ENCODE measurements around the gene ULK3.

ULK3 gene

DNA sequence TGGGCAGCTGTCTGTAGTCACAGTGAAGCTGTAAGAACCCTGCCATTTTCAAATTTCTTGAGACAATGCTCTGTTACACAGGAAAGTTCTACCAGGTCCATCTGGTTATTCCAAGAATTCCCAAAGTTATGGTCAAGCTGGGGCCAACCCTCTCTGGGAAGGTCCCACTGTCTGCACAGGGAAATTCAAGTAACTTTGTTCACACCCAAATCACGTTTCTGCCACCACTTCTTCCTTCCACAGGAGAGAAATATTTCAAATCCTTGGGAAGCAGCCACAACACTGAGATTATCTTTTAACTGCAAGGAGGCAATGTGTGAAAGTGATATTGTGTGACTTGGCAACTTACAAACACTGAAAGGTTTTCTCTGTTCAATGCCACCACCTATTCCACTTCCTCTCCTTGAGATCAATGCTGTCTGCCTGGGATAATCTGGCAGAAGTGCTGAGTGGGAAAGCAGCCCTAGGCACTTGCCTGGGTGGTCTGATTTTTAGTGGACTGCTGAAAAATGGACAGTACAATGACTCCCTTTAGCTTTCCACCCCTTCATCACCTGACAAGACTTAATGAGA is 24.6 kb upstream of the ULK3 start:
- TF ChIP-seq, protein P1, sequence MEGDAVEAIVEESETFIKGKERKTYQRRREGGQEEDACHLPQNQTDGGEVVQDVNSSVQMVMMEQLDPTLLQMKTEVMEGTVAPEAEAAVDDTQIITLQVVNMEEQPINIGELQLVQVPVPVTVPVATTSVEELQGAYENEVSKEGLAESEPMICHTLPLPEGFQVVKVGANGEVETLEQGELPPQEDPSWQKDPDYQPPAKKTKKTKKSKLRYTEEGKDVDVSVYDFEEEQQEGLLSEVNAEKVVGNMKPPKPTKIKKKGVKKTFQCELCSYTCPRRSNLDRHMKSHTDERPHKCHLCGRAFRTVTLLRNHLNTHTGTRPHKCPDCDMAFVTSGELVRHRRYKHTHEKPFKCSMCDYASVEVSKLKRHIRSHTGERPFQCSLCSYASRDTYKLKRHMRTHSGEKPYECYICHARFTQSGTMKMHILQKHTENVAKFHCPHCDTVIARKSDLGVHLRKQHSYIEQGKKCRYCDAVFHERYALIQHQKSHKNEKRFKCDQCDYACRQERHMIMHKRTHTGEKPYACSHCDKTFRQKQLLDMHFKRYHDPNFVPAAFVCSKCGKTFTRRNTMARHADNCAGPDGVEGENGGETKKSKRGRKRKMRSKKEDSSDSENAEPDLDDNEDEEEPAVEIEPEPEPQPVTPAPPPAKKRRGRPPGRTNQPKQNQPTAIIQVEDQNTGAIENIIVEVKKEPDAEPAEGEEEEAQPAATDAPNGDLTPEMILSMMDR (conservative IDR thresholded peaks at IDR 0.05; ENCODE audit: low read depth, low read length): no peak
- no peak for DNase-seq (ENCODE audit: low read depth)
- no peak overlapping the region for H3K4me3 ChIP-seq (ENCODE audit: low read length)

DNA sequence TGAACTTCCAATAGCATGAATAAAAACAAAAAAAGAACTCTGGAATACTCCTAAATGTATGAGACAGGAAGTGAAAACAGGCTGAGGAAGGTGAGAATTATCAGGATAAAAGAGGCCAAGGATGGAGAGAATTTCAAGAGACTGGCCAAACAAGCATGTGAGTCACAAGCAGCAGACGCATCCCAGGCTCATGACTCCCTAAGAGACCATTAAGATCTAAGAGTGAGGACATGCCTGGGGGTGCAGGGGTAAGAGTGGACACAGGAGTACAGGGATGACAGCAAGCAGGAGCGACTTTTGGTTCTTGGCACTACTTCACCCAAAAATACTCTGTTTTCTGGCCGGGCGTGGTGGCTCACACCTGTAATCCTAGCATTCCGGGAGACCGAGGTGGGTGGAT is 23.1 kb upstream of the ULK3 start:
- DNase-seq (ENCODE audit: low read depth): peak; percentile 54
- TF ChIP-seq, protein P1 (conservative IDR thresholded peaks at IDR 0.05; ENCODE audit: low read depth, low read length): no peak
- no peak overlapping the region for H3K4me3 ChIP-seq (ENCODE audit: low read length)

DNA sequence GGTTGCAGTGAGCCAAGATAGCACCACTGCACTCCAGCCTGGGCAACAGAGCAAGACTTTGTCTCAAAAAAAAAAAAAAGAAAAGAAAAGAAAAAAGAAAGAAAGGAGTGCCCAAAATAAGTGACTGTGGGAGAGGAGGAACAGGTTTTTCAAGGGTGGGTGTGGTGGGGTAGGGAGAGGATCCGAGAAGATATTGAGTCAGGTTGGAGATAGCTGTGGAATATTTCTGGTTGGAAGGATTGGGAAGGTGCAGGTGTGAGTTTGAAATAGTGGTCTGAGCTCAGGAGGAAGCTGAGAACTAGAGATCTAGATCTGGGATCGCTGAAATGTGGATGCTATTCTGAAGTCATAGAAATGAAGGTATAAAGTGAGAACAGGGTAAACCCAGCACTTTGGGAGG is 22.4 kb upstream of the ULK3 start:
- TF ChIP-seq, protein P1 (conservative IDR thresholded peaks at IDR 0.05; ENCODE audit: low read depth, low read length): no peak
- H3K4me3 ChIP-seq (ENCODE audit: low read length): no peak overlapping the region
- no peak for DNase-seq (ENCODE audit: low read depth)

DNA sequence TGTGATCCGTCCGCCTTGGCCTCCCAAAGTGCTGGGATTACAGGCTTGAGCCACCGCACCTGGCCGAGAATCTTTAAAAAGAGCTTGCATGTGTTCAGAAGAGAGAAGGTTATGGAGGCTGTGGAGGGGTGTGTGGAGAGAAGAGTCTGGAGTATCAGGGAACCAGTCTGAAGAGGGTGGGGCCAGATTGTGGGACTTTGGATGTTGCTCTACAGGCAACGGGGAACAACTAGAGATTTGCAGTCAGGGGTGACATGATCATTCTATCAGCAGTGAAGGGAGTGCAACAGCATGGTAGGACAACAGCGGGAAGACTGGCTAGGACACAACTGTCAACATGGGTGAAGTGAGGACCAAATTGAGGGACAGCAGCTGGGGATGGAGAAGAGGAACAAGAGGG is 21.3 kb upstream of the ULK3 start:
- no peak for DNase-seq (ENCODE audit: low read depth)
- no peak overlapping the region for H3K4me3 ChIP-seq (ENCODE audit: low read length)
- TF ChIP-seq, protein P1 (conservative IDR thresholded peaks at IDR 0.05; ENCODE audit: low read depth, low read length): no peak

DNA sequence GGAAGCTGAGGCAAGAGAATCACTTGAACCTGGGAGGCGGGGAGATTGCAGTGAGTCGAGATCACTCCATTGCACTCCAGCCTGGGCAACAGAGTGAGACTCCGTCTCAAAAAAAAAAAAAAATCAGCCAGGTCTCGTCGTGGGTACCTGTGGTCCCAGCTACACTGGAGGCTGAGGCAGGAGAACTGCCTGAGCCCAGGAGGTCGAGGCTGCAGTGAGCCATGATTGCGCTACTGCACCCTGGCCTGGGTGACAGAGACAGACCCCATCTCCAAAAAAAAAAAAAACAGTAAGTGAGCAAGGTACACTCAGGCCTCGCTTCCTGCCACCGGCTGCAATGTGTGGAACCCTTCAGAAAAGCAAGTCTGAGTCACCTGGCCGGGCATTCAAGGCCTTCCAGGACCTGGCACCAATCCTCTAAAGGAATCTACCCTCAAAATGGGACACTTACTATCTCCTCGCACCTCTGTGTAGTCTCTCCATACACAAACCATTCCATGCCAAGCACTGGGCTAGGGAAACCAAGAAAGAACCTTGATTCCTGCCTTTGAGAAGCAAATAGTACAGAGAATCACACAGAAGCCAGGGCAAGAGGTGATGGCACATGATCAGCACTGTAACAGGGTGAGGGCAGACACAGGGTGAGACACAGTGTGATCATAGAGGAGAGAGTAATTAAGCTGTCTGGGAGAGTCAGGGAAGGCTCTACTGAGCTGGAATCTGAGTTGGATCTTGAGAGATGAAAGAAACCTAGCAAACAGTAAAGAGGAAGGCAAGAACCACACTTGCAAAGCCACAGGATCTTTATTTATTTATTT is 20.5 kb upstream of the ULK3 start:
- no peak overlapping the region for H3K4me3 ChIP-seq (ENCODE audit: low read length)
- TF ChIP-seq, protein P1 (conservative IDR thresholded peaks at IDR 0.05; ENCODE audit: low read depth, low read length): no peak
- peak; percentile 45 for DNase-seq (ENCODE audit: low read depth)

DNA sequence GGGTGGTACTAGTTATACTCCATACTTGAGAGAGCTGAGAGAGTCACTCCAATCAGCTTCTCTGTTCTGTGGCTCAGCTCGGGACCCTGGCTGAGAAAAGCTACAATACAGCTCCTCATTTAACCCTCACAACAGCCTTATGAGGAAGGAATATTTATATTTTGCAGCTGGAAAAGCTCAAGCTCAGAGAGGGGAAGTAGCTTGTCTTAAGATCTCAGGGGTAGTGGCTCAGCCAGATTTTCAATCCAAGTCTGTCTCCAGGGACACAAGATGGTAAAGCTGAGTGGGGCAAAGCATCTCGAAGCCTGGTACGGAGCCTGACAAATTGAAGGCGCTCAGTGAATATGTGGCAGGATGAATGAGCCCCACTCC is 15.4 kb upstream of the ULK3 start:
- TF ChIP-seq, protein P1 (conservative IDR thresholded peaks at IDR 0.05; ENCODE audit: low read depth, low read length): no peak
- DNase-seq (ENCODE audit: low read depth): no peak
- no peak overlapping the region for H3K4me3 ChIP-seq (ENCODE audit: low read length)

All from retinal pigment epithelial cell (primary cell).